Stimulated activated CD4-positive, alpha-beta T cell treated with anti-CD3 and anti-CD28 coated beads, TNF-alpha, amount 100 ng/mL, for 4 hours (primary cell): ENCODE data around the gene GMPPA.

Experiments used
- DNase-seq, 3 experiments: peaks; one replicate each; pipeline ENCODE4 v3.0.0-alpha.2; 2020; ENCODE audit warnings: low read depth in 3 of 3

The GMPPA gene

DNA sequence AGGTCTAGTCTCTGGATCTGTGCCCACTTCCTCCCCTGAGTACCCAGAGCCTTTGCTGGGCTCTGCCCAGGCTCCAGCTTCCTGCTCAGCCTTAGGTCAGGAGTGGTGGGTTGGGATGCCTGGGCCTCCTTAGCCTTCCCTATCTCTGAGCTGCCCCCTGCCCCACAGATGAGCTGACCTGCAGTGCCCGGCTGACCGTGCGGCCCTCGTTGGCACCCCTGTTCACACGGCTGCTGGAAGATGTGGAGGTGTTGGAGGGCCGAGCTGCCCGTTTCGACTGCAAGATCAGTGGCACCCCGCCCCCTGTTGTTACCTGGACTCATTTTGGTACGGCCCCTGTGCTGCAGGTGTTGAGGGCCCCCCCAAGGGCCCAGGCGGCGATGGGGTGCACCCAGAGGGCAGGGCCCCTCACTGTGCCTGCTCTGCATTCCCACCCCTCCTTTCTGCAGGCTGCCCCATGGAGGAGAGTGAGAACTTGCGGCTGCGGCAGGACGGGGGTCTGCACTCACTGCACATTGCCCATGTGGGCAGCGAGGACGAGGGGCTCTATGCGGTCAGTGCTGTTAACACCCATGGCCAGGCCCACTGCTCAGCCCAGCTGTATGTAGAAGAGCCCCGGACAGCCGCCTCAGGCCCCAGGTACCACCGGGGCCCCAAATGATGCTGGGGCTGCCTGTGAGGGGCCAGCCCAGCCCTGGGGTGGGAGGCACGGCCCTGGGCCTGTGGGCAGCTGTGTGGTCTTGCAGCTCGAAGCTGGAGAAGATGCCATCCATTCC lies 30.1 kb upstream of the GMPPA start:
- no peak for DNase-seq

GRCh38 chr2:219469186-219469724 lies 29.4 kb upstream of the GMPPA start:
- no peak for DNase-seq

DNA sequence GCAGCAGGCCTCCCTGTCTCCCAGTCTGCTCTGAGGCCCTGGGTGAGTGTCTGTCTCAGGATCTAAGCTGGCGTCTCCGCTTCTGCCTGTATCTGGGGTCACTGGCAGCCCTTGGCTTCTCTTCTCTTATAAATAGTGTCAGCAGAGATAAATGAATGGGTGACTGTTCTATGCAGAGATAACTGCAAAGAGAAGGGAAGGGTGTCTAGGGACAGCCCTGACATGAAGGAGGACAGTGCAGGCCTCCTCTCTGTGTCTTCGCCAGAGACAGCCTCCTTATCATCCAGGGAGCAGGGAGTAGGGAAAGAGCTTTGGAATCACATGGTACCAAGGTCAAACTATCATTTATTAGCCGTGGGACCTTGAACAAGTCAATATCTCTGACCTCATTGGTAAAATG lies 28.3 kb upstream of the GMPPA start:
- no peak for DNase-seq

GRCh38 chr2:219471476-219472371 lies 27.0 kb upstream of the GMPPA start:
- DNase-seq = no peak

GRCh38 chr2:219472629-219473187 lies 26.0 kb upstream of the GMPPA start:
- no peak for DNase-seq

DNA sequence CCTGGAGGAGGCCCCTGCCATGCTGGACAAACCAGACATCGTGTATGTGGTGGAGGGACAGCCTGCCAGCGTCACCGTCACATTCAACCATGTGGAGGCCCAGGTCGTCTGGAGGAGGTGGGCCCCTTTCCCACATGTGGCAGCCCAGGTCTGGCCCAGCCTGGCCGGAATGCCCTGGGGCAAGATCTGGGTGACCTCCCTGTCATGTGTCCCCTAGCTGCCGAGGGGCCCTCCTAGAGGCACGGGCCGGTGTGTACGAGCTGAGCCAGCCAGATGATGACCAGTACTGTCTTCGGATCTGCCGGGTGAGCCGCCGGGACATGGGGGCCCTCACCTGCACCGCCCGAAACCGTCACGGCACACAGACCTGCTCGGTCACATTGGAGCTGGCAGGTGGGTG lies 25.2 kb upstream of the GMPPA start:
- DNase-seq = no peak

- no peak for DNase-seq
Measured at GRCh38 chr2:219474285-219475060, 24.2 kb upstream of the GMPPA start.

DNA sequence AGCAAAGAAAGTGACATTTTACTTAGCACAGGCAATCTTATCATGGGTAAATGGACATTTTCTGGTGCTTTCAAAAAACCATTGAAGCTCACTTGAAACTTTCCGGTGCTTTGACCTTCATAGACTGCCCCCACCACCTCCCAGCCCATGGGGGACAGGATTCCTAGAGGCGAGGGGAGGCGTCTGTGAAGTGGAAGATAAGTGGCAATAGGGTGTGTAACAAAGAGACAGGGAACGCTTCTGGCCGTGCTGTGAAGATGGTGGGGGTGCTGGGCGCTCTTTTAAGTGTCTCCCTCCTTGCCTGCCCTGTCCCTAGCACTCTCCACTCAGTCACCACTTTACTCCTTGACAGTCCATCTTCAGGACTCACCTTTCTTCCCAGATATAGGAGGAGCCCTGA lies 23.4 kb upstream of the GMPPA start:
- DNase-seq = no peak

DNA sequence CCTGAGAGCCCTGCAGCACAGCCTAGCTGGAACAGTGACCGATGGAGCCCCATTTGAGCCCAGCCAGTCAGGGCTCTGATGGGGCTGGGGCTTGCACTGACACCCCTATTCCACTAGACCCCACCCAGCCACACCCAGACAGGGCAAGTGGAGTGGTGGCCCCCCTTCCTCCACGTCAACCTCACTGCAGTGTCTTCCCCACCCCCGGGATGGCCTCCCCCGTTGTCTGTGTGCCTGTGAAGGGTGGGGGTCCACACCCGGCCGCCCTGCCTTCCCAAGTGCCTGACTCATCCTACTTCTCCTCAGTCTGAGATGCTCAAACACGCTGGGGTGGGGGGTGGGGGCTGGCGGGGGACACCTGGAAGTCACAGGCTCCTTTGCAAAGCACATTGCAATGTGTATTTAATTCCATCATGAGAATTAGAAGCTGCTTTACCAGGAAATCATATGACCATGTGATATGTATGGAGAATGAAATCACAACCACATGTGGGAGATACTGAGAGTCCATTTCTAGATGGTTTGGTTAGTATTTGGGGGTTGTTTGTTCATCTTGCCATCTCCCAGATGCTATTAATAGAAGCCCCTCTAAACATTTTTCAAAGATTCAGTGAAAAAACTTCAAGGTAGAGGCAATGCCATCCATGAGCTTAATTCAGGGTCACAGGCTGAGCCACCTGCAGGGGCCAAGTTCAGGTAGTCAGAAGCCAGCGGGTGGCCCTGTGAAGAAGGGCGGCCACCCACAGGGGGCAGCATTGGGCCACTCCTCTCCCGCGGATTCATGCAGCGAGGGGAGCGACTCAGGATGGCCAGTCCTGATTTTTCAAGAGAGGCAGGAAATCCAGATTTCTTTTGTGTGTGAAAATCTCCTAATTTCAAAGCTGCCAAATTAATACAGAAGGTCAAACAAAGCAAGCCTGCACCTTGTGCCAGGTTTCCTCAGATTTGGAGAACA lies 22.7 kb upstream of the GMPPA start:
- peak in 2 of 3 experiments; percentile 33 to 40 for DNase-seq

DNA sequence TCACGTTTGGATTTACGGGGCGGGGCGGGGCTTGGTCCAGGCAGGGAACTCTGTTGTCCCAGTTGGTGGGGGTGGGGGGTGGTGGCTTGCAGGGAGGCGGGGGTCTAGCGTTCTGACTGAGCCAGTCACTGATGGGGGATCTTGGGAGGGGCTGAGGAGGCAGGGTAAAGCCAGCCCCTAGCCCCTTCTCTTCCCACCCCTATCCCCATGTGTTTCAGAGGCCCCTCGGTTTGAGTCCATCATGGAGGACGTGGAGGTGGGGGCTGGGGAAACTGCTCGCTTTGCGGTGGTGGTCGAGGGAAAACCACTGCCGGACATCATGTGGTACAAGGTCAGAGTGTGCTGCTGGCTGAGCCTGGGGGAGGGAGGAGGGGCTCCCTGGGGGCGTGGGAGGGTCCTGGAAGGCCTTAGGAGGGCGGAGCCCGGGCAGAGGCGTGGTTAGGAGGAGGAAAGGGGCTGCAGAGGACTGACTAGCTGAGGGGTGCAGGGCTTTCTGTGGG lies 22.0 kb upstream of the GMPPA start:
- no peak for DNase-seq

DNA sequence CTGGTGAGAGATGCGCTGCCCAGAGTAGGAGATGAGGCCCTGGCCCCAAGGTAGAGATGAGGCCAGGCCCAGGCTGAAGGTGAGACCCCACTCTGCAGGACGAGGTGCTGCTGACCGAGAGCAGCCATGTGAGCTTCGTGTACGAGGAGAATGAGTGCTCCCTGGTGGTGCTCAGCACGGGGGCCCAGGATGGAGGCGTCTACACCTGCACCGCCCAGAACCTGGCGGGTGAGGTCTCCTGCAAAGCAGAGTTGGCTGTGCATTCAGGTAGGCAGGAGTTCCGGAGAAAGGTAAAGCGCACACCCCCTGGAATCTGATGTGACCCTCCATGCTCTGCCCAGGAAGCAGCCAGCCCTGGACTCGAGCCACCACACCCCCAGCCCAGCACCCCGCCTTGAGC lies 21.5 kb upstream of the GMPPA start:
- no peak for DNase-seq

- DNase-seq = no peak
Measured at GRCh38 chr2:219477815-219478214, 20.9 kb upstream of the GMPPA start.

- DNase-seq = no peak
Measured at GRCh38 chr2:219478916-219479315, 19.8 kb upstream of the GMPPA start.

DNA sequence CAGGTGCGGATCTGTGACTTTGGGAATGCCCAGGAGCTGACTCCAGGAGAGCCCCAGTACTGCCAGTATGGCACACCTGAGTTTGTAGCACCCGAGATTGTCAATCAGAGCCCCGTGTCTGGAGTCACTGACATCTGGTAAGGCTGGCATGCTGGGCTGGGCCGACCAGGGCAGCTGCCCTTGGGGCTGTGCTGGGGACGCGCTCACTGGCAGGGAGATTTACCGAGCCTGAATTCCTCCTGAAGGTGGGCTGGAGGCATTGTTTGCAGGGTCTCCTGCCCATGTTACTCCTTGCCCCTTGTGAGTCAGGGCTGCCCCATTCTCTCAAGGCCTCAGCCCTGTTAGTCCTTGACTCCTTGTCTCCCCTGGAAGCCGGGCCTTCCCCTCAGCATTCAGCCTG lies 18.7 kb upstream of the GMPPA start:
- no peak for DNase-seq

DNA sequence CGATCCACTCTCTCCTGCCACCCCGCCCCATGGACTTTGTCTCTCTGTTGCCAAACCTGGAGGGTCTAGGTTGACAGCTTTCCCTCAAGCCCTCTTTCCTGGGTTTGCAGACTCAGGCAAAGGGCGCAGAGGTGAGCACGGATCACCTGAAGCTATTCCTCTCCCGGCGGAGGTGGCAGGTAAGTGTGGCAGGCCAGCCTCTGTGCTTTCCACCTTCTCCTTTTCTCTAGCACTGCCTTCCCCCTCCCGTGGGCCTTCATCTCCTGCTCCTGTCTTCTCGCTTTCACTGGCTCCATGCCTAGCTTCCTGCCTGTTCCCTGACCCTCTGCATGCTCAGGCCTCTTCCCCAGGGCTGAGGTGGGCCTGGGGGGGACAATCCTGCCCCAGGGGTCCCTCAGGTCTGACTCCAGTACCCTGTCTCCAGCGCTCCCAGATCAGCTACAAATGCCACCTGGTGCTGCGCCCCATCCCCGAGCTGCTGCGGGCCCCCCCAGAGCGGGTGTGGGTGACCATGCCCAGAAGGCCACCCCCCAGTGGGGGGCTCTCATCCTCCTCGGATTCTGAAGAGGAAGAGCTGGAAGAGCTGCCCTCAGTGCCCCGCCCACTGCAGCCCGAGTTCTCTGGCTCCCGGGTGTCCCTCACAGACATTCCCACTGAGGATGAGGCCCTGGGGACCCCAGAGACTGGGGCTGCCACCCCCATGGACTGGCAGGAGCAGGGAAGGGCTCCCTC lies 15.9 kb upstream of the GMPPA start:
- DNase-seq = no peak

- no peak for DNase-seq
Measured at GRCh38 chr2:219483451-219484342, 15.0 kb upstream of the GMPPA start.

GRCh38 chr2:219484343-219485200 lies 14.1 kb upstream of the GMPPA start:
- DNase-seq = no peak

- DNase-seq = no peak
Measured at GRCh38 chr2:219485201-219485580, 13.5 kb upstream of the GMPPA start.
